ENCODE results near the gene EXOSC6. TPM values are rescaled to one million over a fixed set of nuclear protein-coding genes. Genes with fewer than 3 reads are reported as not detected.
"Not testable (repeated sequence)": the region's sequence is repeated elsewhere in the genome, so short reads cannot be mapped to it uniquely, and the experiment has no call there.

Gene EXOSC6
- total RNA-seq, 2 donors from 2014 or later, result 31.1 to 33.6 TPM

DNA sequence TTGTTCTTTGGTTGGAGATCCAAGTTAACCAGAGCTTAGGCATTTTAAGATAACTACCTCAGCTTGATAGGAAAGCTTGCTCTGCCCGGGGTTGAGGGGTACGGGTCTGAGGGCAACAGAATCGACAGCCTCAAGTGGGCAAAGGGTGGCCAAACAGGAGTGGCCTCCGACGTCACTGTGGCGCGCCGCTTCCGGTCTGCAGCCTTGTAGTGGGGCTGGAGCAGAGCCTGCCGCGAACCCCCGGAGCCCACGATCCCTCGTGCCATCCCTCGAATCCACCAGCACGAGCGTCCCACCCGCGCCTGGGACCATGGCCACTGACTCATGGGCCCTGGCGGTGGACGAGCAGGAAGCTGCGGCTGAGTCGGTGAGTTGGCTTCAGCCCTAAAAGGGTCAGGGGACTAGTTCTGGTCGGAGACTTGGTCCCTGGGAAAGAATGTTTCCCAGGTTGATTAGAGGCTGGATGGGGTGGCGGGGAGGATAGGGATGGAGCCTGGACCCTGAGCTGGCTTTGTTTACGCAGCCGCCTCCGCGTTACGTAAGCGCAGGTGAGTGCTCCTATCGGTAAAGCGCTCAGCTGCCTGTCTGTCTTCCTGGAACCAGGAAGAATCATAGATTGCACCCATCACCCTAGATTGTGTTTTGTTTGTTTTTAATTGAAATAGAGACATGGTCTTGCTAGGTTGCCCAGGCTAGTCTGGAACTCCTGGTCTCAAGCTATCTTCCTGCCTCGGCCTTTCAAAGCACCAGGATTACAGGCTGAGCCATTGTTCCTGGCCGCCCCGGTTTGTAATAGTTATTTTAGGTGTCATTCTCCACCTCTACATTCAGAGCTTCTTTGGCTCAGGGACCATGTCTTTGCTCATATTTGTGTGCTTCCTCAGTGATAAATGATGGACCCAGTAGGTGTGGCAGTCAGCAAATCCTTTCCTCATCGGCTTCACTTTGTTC, 47.5 kb upstream of the EXOSC6 start, which contains the start of gene DDX19B:
Gene DDX19B, plus strand, starts transcription at position 199 of the 951 bp plus-strand sequence. Its CDS starts 112 bp downstream, at position 311.
- peak within 1 kb of the TSS; percentile 91 for H3K9ac ChIP-seq (ENCODE audit: extremely low read depth, low read length, poor library complexity, severe bottlenecking)
- Mint-ChIP-seq H3K9me3 (peaks cover 8% of the 10 kb centered on the region), H3K4me1 (peaks cover 12% of the 10 kb centered on the region), H3K27me3 (ENCODE audit: insufficient read depth) (no peaks in the 10 kb centered on the region), H3K36me3 (ENCODE audit: low read depth) (peaks cover 26% of the 10 kb centered on the region), H3K27ac (peak within 1 kb of the TSS; percentile 99), H3K4me3 (peak within 1 kb of the TSS; percentile 91)
- H3K36me3 ChIP-seq (ENCODE audit: control insufficient read depth, insufficient read depth, low read length), result peaks cover 29% of the 10 kb centered on the region
- H3K4me1 ChIP-seq (ENCODE audit: control insufficient read depth, insufficient read depth, low read length), result no peaks in the 10 kb centered on the region
- TF ChIP-seq, protein P1, sequence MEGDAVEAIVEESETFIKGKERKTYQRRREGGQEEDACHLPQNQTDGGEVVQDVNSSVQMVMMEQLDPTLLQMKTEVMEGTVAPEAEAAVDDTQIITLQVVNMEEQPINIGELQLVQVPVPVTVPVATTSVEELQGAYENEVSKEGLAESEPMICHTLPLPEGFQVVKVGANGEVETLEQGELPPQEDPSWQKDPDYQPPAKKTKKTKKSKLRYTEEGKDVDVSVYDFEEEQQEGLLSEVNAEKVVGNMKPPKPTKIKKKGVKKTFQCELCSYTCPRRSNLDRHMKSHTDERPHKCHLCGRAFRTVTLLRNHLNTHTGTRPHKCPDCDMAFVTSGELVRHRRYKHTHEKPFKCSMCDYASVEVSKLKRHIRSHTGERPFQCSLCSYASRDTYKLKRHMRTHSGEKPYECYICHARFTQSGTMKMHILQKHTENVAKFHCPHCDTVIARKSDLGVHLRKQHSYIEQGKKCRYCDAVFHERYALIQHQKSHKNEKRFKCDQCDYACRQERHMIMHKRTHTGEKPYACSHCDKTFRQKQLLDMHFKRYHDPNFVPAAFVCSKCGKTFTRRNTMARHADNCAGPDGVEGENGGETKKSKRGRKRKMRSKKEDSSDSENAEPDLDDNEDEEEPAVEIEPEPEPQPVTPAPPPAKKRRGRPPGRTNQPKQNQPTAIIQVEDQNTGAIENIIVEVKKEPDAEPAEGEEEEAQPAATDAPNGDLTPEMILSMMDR (conservative IDR thresholded peaks at IDR 0.05), result no peak
- peak; percentile 88 for DNase-seq
- peak within 1 kb of the TSS; percentile 89 for H3K4me3 ChIP-seq (ENCODE audit: low read length)
- H3K27me3 ChIP-seq (ENCODE audit: control insufficient read depth, insufficient read depth, low read length, poor library complexity, severe bottlenecking), result no peaks in the 10 kb centered on the region
- whole genome bisulfite sequencing, 2 experiments (ENCODE audit: insufficient coverage in 1 of 2, insufficient read length in 1 of 2), result 3 to 10% methylated on average over 7 to 37 of the region's 37 CpGs
- peak within 1 kb of the TSS; percentile 63 for H3K27ac ChIP-seq (ENCODE audit: low read depth, low read length)
- H3K9me3 ChIP-seq (ENCODE audit: control insufficient read depth, low read length), result peaks cover 14% of the 10 kb centered on the region

DNA sequence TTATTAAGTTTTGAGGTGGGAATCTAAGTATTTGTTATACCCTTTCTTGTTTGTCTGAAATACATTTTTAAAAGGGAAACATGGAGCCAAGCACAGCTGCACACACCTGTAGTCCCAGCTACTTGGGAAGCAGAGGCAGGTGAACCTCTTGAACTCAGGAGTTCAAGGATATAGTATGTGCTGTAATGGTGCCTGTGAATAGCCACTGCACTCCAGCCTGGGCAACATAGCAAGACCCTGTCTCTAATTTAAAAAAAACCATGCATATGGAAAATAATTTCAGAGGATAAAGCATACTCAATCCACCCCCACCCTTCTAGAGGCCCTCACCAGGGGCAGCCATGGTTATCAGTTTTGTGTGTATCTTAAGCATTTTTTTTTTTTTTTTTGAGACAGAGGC, 43.9 kb upstream of the EXOSC6 start:
- H3K9me3 Mint-ChIP-seq, result no peaks in the 10 kb centered on the region
- Histone ChIP-seq H3K27me3 (ENCODE audit: control insufficient read depth, insufficient read depth, low read length, poor library complexity, severe bottlenecking) (no peaks in the 10 kb centered on the region), H3K9ac (ENCODE audit: extremely low read depth, low read length, poor library complexity, severe bottlenecking) (no peak overlapping the region), H3K9me3 (ENCODE audit: control insufficient read depth, low read length) (peaks cover 3% of the 10 kb centered on the region), H3K4me3 (ENCODE audit: low read length) (no peak overlapping the region), H3K4me1 (ENCODE audit: control insufficient read depth, insufficient read depth, low read length) (no peaks in the 10 kb centered on the region), H3K27ac (ENCODE audit: low read depth, low read length) (no peak overlapping the region), H3K36me3 (ENCODE audit: control insufficient read depth, insufficient read depth, low read length) (no peaks in the 10 kb centered on the region)
- H3K27ac Mint-ChIP-seq, result no peak overlapping the region
- no peaks in the 10 kb centered on the region for H3K27me3 Mint-ChIP-seq (ENCODE audit: insufficient read depth)
- TF ChIP-seq, protein P1 (conservative IDR thresholded peaks at IDR 0.05), result no peak
- H3K4me3 Mint-ChIP-seq, result no peak overlapping the region
- H3K4me1 Mint-ChIP-seq, result peaks cover 12% of the 10 kb centered on the region
- no peak for DNase-seq
- peaks cover 2% of the 10 kb centered on the region for H3K36me3 Mint-ChIP-seq (ENCODE audit: low read depth)

DNA sequence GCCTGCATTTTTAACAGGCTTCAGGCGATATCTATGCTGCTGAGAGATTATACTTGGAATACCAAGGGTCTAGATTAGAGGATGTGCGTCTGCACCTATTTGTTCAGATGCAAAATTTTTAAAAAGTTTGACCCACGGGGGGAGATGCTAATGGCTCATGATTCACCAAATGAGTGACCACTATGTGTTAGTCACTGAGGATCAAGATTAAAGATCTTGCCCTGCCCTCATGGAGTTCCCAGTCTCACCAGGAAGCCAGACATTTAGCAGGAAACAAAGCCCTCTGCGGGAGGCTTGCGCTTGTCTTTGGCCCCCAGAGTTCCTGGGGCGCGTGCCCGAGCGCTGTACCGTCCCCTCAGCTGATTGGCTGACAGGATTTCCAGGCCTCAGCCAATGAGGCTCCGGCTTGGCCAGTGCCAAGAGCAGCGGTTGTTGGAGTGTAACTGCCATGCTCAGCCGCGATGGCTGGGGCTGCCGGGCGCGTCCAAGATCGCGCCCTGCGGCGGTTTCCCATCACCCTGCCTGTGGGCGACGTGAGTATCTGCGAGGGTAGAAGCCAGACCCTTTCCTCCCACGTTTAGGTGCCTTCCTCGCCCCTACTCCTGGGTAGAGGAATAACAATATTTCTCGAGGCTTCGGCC, 42.8 kb upstream of the EXOSC6 start:
- H3K4me1 Mint-ChIP-seq, result peaks cover 6% of the 10 kb centered on the region
- no peaks in the 10 kb centered on the region for H3K9me3 Mint-ChIP-seq
- H3K9me3 ChIP-seq (ENCODE audit: control insufficient read depth, low read length), result no peaks in the 10 kb centered on the region
- no peaks in the 10 kb centered on the region for H3K27me3 Mint-ChIP-seq (ENCODE audit: insufficient read depth)
- no peaks in the 10 kb centered on the region for H3K27me3 ChIP-seq (ENCODE audit: control insufficient read depth, insufficient read depth, low read length, poor library complexity, severe bottlenecking)
- no peak overlapping the region for H3K27ac Mint-ChIP-seq
- H3K36me3 ChIP-seq (ENCODE audit: control insufficient read depth, insufficient read depth, low read length), result no peaks in the 10 kb centered on the region
- no peak overlapping the region for H3K4me3 ChIP-seq (ENCODE audit: low read length)
- H3K27ac ChIP-seq (ENCODE audit: low read depth, low read length), result no peak overlapping the region
- no peak overlapping the region for H3K9ac ChIP-seq (ENCODE audit: extremely low read depth, low read length, poor library complexity, severe bottlenecking)
- no peak overlapping the region for H3K4me3 Mint-ChIP-seq
- DNase-seq, result no peak
- WGBS, 2 experiments (ENCODE audit: insufficient coverage in 1 of 2, insufficient read length in 1 of 2), result 93 to 94% methylated on average over 18 to 28 of the region's 28 CpGs
- H3K36me3 Mint-ChIP-seq (ENCODE audit: low read depth), result no peaks in the 10 kb centered on the region
- TF ChIP-seq, protein P1 (conservative IDR thresholded peaks at IDR 0.05), result no peak
- H3K4me1 ChIP-seq (ENCODE audit: control insufficient read depth, insufficient read depth, low read length), result no peaks in the 10 kb centered on the region

DNA sequence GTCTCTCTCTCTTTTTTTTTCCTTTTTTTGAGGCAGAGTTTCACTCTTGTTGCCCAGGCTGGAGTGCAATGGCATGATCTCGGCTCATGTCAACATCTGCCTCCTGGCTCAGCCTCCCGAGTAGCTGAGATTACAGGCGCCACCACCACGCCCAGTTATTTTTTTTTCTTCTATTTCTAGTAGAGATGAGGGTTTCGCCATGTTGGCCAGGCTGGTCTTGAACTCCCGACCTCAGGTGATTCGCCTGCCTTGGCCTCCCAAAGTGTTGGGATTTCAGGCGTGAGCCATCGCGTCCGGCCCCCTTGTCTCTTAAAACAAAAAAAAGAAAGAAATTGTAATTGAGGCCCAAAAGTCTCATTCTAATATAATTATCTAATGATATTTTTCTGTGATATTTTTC, 40.4 kb upstream of the EXOSC6 start:
- not testable (repeated sequence) for H3K27me3 Mint-ChIP-seq (ENCODE audit: insufficient read depth); H3K4me1 ChIP-seq (ENCODE audit: control insufficient read depth, insufficient read depth, low read length); H3K4me3 Mint-ChIP-seq; DNase-seq; H3K36me3 ChIP-seq (ENCODE audit: control insufficient read depth, insufficient read depth, low read length); H3K9ac ChIP-seq (ENCODE audit: extremely low read depth, low read length, poor library complexity, severe bottlenecking); H3K27me3 ChIP-seq (ENCODE audit: control insufficient read depth, insufficient read depth, low read length, poor library complexity, severe bottlenecking); H3K27ac Mint-ChIP-seq; H3K27ac ChIP-seq (ENCODE audit: low read depth, low read length); H3K9me3 Mint-ChIP-seq; H3K36me3 Mint-ChIP-seq (ENCODE audit: low read depth); H3K4me3 ChIP-seq (ENCODE audit: low read length); H3K4me1 Mint-ChIP-seq; H3K9me3 ChIP-seq (ENCODE audit: control insufficient read depth, low read length)
- WGBS, 2 experiments (ENCODE audit: insufficient coverage in 1 of 2, insufficient read length in 1 of 2), result 88 to 96% methylated on average over 3 to 9 of the region's 11 CpGs
